ENCODE measurements around the gene MYO18A.

MYO18A gene

DNA sequence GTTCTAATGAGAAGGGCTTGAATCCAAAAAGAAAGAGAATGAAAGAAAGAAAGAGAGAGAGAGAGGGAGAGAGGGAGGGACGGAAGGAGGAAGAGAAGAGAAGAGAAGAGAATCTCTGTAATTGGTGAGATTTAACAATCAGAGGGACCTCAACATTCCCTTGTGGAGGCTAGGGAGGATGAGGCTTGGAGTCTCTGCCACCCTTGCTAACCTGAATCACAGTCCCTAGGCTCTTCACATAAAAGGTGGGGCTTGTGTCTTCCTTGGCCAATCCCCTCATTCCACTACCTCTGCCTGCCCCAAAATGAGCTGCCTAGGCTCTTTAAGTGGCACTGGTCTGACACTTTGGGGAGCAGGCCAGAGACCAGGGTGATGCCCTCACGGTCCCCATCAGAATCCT is 107.2 kb downstream of the MYO18A start:
- DNase-seq = no peak

DNA sequence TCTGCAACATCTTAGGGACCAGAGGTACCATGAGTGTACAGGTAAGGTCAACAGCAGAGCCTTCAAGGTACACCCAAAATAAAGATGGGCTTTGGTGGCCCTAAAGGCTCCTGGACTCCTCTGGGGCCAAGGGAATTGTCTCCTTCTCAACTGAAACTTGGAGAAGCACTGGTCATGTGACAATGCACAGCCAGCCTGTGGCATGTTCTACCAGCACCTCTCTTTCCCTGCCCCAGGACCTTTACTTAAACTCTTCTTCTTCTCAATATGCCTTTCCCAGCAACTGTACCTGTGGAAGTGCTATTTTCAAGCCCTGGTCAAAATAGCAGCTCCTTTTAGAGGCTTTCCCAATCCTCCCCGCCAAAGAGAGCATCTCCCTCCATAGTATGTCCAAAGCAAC is 108.9 kb downstream of the MYO18A start:
- no peak for DNase-seq

- no peak for DNase-seq
These were observed 109.4 kb downstream of the MYO18A start for GRCh38 chr17:29070781-29071180.

DNA sequence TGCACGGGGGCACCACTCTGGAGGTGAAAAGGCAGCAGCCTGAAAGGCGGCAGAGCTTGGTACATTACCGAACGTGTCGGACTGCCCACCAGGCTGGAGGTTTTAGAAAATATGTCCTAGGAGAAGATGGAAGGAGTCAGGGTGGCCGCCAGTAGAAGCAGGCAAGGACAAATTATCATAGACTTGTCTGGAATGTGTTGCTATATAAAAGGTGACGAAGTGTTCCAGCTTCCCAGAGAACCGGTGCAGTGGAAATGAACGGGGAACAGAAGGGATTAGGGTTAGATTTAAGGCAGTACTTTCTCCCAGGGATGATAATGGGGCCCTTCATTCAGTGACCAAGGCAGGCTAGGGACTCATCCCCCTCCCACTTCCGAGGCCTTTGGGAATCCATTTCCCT is 109.9 kb downstream of the MYO18A start:
- no peak for DNase-seq

GRCh38 chr17:29069526-29070041 is 110.6 kb downstream of the MYO18A start:
- no peak for DNase-seq

- no peak for DNase-seq
These were observed 111.4 kb downstream of the MYO18A start for GRCh38 chr17:29068818-29069217.

- DNase-seq = no peak
These were observed 113.6 kb downstream of the MYO18A start for GRCh38 chr17:29066606-29067005.

- DNase-seq = no peak
These were observed 114.2 kb downstream of the MYO18A start for GRCh38 chr17:29066047-29066446.

GRCh38 chr17:29063992-29064391 is 116.2 kb downstream of the MYO18A start:
- DNase-seq = no peak

- no peak for DNase-seq
These were observed 118.0 kb downstream of the MYO18A start for GRCh38 chr17:29062215-29062614.

DNA sequence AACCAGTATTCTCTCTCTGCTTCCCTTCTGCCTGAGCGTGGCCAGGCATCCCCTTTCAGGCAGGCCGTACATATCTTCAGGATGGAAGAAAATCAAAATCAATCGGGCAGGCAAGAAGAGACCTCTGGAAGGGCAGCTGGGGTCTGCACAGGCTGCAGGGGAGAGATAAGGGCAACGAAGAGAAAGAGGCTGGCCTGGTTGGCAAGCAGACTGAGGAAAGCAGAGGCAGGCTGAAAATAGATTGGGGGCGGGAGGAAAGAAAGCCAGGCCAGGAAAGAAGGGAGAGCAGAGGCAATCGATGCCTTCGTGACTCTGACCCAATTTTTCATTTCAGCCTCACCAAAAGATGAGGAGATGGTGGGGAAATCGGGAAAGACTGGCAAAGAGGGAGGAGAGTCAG is 119.2 kb downstream of the MYO18A start:
- no peak for DNase-seq

DNA sequence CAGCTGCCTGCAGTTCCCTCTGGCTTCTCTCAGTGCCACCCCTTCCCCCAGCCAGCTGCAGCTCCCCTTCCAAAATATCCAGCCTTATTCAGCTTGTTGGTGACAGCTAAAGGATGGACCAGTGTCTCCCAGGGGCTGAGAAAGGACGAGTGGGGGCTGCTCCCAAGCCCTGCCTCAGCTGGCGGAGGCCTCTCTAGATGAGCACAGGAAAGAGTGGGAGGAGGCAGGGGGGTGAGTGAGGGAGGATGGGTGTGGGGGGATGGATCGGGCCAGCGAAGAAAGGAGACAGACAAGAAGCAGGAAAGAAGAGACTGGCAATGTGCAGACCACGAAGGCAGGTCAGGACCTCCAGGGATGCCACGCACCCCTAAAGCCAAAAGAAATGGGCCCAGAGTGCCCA is 119.7 kb downstream of the MYO18A start:
- DNase-seq = no peak

GRCh38 chr17:29059281-29059680 is 120.9 kb downstream of the MYO18A start:
- DNase-seq = no peak

DNA sequence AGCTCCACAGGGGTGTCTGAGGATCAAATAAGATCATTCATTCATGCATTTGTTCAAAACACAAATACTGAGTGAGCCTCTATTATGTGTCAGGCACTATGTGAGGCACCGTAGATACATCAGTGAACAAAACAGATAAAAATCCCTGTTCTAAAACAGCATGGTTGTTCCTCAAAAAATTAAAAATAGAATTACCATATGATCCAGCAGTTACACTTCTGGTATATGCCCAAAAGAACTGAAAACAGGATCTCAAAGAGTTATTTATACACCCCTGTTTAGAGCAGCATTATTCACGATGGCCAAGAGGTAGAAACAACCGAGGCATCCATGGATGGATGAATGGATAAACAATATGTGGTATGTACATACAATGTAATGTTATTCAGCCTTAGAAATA is 121.8 kb downstream of the MYO18A start:
- DNase-seq = no peak

DNA sequence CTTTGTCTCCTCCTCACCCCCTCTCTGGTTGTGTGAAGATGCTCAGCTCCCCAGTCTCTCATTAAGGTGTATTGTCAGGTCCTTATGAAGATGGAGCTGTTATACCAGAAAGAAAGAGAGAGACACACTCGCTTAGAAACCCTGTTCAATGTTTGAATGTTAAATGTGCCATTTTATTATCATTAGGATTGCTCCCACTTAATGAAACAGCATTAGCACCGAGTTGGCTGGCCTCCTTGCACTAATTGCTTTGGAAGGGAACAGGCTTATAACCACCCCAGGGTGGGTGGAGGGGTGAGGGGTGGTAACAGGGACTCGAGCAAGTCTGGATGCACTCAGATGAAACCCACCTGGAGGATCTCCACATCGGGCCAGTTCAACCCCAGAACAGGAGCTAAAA is 122.8 kb downstream of the MYO18A start:
- DNase-seq = no peak

- DNase-seq = no peak
These were observed 125.4 kb downstream of the MYO18A start for GRCh38 chr17:29054835-29055234.

DNA sequence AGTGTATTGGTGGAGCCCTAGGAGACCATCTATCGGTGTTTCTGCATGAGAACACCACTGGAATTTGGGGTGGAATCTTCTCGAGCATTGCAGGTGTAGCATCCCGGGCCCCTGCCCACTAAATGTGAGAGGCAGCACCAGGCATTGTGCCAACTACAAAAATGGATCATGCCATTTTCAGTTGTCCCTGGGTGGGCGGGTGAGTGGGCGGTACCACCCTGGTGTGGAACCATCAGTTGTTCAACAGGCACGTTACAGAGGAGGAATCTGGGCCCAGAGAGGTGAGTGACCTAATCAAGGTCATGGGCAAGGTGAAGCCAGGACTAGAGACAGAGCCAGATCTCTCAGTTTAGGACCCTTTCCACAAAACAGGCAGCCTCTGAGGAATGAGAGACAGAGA is 128.5 kb downstream of the MYO18A start:
- no peak for DNase-seq

- DNase-seq = no peak
These were observed 129.0 kb downstream of the MYO18A start for GRCh38 chr17:29051194-29051593.

GRCh38 chr17:29050176-29050575 is 130.0 kb downstream of the MYO18A start:
- no peak for DNase-seq

GRCh38 chr17:29049541-29050145 is 130.6 kb downstream of the MYO18A start:
- DNase-seq = no peak

DNA sequence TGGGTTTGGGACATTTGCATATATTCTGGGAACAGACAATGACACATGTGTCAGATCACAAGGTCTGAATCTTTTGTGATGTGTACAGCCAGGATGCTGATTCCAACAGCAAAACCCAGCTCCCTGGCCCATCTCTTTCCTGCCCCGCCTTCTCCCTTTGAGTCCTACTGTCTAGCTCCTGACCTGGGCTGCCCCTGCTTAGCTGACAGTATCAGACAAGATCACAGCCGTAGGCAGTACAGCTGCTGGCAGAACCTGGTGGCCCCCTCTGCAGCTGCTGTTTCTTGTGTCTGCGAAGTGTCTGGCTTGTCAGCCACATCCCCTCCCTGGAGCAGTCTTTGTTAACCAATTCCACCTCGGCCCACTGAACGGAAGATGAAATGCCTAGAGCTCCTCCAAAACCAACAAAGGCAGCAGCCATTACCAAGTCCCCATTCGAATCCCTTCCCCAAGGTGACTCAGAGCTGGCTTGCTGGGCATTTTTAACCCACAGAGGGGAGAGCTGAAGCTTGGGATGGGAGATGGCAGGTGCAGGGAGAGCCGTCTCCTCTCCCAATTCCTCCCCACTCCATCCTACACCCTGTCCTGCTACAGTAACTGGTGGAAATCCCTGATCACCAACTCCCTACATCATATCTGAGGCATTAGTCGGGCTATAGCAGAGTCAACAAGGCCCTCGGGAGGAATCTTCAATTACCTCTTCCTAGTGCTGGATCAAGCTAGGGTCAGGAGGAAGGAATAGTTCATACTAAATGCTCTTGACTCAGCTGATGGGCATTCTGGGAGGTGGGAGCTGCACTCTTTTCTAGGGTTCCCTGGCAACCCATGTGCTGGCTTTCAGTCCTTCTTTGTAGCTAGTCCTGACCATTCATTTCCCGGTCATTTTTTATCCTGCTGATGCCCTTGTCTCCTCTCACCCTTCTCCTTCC is 131.5 kb downstream of the MYO18A start:
- DNase-seq = no peak

- DNase-seq = no peak
These were observed 133.7 kb downstream of the MYO18A start for GRCh38 chr17:29046473-29046839.

DNA sequence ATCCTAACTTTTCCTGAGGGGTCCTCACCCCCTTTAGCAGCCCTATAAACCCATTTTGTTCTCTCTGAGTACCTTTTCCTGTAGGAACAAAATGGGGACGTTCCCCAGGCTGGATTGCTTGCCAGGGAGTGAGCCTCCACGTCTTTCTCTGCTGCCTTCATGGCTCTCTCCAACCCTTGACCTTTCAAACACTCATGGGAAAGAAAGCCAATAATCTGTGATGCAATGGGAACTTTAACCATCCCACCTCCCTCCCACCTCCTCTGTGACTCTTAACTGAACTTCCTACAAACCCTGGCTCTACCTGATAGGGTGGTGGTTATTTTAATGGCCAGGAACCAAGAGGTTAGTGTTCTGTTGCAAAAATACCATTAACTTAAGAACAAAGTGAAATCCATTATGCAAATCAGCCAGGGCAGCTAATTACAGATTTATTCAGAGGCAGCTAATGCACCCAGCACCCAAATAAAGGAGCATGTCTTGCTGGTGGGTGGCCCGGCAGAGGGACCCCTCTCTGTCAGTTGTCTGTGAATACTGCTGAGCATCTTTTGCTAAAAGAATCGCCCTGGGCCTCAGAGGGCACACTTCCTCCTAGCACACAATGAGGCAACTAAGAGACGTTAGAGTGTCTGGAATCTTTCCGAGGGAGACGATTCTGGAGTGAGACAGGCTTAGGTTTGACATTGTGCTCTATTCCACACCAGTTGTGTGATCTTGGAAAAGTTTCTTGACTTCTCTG is 134.3 kb downstream of the MYO18A start:
- DNase-seq = no peak

DNA sequence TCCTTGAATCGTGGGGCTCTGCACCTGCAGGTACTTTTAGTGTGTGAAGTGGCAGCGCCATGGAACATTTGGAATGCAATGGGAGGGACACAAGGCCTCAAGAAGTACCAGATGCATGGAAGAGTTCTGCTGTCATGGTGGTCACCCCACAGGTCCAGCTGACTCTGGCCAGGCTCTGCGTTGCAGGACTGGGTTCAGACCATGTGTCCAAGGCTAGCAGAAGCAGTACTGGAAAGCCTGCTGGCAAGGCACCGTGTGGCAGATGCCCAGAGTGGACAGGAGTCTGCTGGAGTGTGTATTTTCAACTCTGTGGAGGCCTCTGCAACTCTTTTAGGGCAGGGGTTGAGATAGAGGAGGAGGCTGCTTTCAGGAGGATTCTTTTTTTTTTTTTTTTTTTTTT is 135.2 kb downstream of the MYO18A start:
- no peak for DNase-seq

Data from GOT3 (cell line).